WERI-Rb-1 (cell line): Measurements from ENCODE around the gene AGFG1.

ENCODE experiments used
- DNase-seq: peaks from one replicate; pipeline ENCODE4 v3.0.0-alpha.2; 2020
- H3K27ac ChIP-seq: fragments of 250-450 bp; sonication (Bioruptor Pico); 2 replicates; pipeline ENCODE4 v1.5.1; 2020; ENCODE audit warnings: mild to moderate bottlenecking, moderate library complexity
- H3K27me3 ChIP-seq: fragments of 250-450 bp; sonication (Bioruptor Pico); 2 replicates; pipeline ENCODE4 v1.5.1; 2021; ENCODE audit warnings: mild to moderate bottlenecking, low read depth, moderate library complexity; ENCODE audit not compliant: insufficient read depth, severe bottlenecking
- H3K36me3 ChIP-seq: fragments of 250-450 bp; sonication (Bioruptor Pico); 2 replicates; pipeline ENCODE4 v1.5.1; 2020; ENCODE audit warnings: mild to moderate bottlenecking, moderate library complexity
- H3K4me3 ChIP-seq: 2 replicates; pipeline ENCODE4 v1.5.1; 2011; ENCODE audit warnings: low read depth, mild to moderate bottlenecking, control low read depth, low read length
- H3K9me3 ChIP-seq: fragments of 250-450 bp; sonication (Bioruptor Pico); 2 replicates; pipeline ENCODE4 v1.5.1; 2021; ENCODE audit warnings: mild to moderate bottlenecking, moderate library complexity; ENCODE audit not compliant: severe bottlenecking
- TF ChIP-seq, protein P1 (sequence below): IDR thresholded peaks from 2 replicates; pipeline ENCODE4 v1.5.1; 2011; ENCODE audit warnings: low read depth, mild to moderate bottlenecking, control low read depth, inconsistent platforms, low read length

AGFG1 gene

DNA sequence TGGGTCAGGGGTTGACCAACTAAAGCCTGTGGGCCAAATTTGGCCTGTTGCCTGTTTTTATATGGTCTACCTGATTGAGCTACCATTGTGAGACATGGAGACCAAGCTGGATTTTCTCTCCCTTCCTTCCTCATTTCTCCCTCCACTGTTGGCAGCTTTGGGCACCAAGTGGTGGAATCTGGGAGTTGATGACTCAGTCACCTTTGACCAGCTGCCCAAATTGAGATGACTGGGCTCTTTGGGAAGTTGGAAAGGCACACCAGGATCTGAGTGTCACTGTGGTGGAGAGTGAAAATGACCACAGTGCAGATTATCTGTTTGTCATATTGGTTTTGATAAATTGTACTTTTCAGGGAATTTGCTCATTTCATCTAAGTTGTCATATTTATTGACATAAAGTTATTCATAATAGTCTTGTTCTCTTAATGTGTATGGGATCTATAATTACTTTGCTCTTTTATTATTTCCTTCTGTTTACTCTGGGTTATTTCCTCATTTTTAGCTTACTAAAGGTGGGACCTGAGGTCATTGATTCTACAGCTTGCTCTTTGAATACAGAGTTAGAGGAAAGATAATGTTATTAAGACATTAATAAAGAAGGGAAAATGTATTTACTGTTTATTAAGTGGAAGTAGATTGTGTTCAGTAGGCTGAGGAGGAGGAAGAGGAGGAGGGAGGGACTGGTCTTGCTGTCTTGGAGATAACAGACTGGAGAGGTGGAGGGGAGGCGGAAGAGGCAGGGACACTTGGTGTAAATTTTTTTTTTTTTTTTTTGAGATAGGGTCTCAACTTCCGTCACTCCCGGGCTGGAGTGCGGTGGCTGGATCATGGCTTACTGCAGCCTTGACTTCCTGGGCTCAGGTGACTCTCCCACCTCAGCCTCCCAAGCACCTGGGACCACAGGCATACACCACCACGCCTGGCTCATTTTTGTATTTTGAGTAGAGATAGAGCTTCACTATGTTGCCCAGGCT is 31.8 kb downstream of the AGFG1 start:
- H3K27ac ChIP-seq, result no peak overlapping the region
- TF ChIP-seq, protein P1, sequence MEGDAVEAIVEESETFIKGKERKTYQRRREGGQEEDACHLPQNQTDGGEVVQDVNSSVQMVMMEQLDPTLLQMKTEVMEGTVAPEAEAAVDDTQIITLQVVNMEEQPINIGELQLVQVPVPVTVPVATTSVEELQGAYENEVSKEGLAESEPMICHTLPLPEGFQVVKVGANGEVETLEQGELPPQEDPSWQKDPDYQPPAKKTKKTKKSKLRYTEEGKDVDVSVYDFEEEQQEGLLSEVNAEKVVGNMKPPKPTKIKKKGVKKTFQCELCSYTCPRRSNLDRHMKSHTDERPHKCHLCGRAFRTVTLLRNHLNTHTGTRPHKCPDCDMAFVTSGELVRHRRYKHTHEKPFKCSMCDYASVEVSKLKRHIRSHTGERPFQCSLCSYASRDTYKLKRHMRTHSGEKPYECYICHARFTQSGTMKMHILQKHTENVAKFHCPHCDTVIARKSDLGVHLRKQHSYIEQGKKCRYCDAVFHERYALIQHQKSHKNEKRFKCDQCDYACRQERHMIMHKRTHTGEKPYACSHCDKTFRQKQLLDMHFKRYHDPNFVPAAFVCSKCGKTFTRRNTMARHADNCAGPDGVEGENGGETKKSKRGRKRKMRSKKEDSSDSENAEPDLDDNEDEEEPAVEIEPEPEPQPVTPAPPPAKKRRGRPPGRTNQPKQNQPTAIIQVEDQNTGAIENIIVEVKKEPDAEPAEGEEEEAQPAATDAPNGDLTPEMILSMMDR, result no peak
- no peak for DNase-seq

DNA sequence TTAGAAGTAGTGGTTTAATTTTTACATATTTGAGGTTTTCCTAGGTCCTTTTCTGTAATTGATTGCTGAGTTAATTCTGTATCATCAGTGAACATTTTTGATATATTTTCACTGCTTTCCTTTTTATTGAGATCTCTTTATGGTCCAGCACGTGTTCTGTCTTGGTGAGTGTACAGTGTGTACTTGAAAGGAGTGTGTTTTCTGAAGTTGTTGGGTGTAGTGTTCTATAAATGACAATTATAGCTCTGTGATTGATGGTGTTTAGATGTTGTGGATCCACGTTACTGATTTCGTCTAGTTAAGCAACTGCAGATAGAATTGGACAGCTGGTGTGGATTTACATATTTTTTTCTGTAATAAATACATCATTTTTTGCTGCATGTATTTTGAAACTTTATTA is 32.7 kb downstream of the AGFG1 start:
- H3K27ac ChIP-seq, result no peak overlapping the region

More for the DNA sequence above, 31.8 kb downstream of the AGFG1 start:
- Histone ChIP-seq H3K4me3 (no peak overlapping the region), H3K36me3 (no peaks in the 10 kb centered on the region), H3K9me3 (no peaks in the 10 kb centered on the region), H3K27me3 (no peaks in the 10 kb centered on the region)

DNA sequence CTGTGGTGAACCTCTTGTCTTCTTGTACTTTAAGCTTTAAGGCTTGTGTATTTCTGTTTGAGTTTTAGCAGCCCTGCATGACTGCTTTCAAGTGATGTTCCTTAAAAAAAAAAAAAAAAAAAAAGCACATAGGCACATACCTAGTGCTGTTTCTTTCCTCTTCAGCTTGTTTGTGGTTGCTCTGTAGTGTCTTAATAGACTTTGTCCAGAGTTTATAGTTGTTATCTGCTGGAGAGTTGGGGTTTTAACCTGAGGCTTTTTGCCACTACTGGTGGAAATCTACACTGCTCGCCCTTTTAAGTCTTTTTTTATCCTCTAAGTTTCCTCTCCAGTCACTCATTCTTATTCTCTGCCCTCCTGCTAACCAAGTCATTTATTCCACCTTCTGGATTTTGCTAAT is 34.5 kb downstream of the AGFG1 start:
- H3K27ac ChIP-seq, result no peak overlapping the region
- H3K9me3 ChIP-seq, result no peaks in the 10 kb centered on the region
- no peak for DNase-seq
- no peaks in the 10 kb centered on the region for H3K27me3 ChIP-seq
- H3K36me3 ChIP-seq, result no peaks in the 10 kb centered on the region
- no peak overlapping the region for H3K4me3 ChIP-seq
- TF ChIP-seq, protein P1, result no peak

More for the DNA sequence above, 32.7 kb downstream of the AGFG1 start:
- no peaks in the 10 kb centered on the region for H3K9me3 ChIP-seq
- H3K4me3 ChIP-seq, result no peak overlapping the region
- no peaks in the 10 kb centered on the region for H3K27me3 ChIP-seq
- H3K36me3 ChIP-seq, result no peaks in the 10 kb centered on the region
- no peak for DNase-seq
- TF ChIP-seq, protein P1, result no peak

GRCh38 chr2:227507963-227508362 is 36.0 kb downstream of the AGFG1 start:
- DNase-seq, result no peak
- Histone ChIP-seq H3K27me3 (no peaks in the 10 kb centered on the region), H3K27ac (no peak overlapping the region), H3K4me3 (no peak overlapping the region), H3K9me3 (no peaks in the 10 kb centered on the region), H3K36me3 (no peaks in the 10 kb centered on the region)
- TF ChIP-seq, protein P1, result no peak

DNA sequence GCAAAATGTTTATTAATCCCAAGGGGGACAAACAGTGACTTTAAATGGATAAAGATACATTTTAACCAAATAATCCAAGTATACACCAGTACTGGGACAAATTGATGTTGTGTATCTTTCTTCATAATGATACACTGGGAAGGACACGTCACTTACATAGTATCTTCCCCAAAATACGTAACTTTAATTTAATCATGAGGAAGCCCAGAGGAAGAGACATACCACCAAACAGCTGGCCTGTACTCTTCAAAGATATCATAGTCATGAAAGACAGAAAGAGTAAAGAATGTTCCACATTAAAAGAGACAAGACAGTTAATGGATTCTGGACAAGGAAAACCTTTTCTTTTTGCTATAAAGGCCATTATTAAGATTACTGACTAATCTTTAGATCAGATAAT is 37.1 kb downstream of the AGFG1 start:
- TF ChIP-seq, protein P1, result no peak
- Histone ChIP-seq H3K27me3 (no peaks in the 10 kb centered on the region), H3K4me3 (no peak overlapping the region), H3K36me3 (no peaks in the 10 kb centered on the region), H3K9me3 (no peaks in the 10 kb centered on the region), H3K27ac (no peak overlapping the region)
- DNase-seq, result no peak
